SH-SY5Y (cell line): ENCODE data around the gene COL18A1.

Source experiments
- GATA2 ChIP-seq: IDR thresholded peaks from 2 replicates; pipeline ENCODE4 v1.6.1; 2011; ENCODE audit warnings: mild to moderate bottlenecking, low read depth, low read length
- GATA3 ChIP-seq: IDR thresholded peaks from 2 replicates; pipeline ENCODE4 v1.6.1; 2011; ENCODE audit warnings: low read depth, mild to moderate bottlenecking, low read length, moderate library complexity

The COL18A1 gene

DNA sequence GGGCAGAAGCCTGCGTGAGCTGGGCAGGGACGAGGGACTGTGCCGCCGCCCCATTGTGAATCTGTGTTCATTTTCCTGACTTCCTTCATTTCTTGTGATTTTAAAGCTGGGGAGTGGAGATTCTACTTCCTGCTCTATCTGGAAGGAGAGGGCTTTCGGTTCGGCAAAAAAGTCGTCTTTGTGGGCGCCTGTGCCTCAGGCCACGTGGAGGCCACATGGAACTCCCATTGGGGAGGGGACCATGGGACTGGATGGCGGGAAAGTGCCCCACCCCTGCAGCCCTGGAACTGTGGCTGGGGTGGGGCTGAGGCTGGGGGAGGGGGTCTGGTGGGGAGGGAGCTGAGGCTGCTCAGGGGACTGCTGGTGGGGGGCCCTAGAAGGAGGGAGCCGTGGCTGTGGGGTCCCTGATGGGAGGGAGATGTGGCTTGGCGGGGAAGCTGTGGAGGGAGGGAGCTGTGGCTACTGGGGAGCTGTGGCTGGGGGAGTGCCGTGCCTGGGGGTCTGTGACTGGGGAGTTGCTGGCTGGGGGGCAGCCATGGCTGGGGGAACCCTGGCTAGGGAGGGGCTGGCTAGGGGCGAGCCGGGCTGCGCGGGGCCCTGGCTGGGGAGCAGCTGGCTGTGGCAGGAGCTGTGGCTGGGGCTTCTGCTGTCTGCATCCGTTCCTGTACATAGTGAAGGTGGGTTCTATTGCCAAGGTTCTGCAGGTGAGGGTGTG is 31.5 kb downstream of the COL18A1 start:
- TF ChIP-seq GATA3 (no peak), GATA2 (no peak)

DNA sequence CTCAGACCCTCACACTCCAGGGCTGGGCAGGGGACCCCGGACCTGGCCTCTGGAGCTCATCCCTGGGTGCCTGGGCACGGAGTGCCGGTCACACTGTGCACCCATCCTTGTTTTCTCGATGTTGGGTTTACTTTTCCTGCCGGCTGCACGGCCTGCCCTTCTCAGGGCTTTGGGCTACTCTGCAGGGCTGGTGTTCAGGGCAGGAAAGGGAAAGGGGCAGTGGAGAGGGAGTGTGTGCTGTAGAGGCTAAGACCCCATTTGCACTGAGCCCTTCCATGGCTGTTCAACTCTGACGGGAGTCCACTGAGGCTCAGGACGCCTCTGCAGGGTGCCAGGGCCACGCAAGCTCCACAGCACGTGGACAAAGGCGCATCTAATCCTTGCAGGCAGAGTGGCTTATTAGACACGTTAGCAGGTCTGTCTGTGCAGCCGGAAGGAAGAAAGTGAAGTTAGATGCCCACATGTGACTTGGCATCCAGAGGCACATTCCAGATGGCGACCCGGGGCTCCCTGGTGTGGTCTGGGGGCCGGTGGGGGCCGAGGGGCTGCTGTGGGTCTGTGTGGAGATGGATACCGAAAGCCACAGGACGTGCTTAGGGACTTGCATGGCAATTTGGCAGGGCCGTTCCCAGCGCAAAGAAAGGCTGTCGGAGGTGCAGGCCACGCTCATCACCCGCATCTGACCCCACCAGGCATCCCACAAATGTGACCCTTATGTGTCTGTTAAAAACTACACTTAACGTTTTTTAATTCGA is 33.6 kb downstream of the COL18A1 start:
- TF ChIP-seq GATA2: no peak
- TF ChIP-seq GATA3: no peak

DNA sequence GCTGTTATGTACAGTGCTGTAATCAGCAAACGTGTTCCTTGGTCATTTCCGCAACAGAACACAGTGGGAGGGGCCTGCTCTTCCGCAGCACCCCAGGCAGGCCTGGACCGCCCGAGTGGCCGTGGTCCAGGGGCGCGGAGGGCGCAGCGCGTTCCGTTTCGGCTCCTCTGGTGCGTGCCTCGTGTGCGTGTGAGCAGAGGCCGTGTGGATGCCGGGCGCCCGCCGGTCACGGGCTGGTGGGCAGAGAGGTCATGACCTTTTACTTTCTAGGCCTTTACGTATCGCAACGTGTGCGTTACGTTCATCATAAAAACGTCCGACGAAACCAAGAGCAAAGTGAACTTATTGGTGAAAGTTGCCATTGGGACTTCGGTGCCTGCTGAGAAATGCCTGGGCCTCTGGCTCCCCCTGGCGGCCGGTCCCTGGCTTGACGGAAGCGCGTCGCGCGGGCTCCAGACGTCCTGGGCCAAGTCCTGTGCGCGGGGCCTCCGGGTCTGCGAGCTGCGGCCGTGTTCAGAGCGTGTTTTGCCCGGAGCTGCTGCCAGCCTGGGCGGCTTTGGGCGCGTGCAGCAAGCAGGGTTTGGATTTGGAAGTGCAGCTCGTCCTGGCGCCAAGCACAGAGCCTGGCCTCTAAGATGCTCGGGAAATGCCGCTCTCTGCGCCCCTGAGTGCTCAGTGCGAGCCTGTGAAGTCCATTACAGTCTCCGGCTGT is 34.4 kb downstream of the COL18A1 start:
- TF ChIP-seq GATA2 (no peak), GATA3 (no peak)

DNA sequence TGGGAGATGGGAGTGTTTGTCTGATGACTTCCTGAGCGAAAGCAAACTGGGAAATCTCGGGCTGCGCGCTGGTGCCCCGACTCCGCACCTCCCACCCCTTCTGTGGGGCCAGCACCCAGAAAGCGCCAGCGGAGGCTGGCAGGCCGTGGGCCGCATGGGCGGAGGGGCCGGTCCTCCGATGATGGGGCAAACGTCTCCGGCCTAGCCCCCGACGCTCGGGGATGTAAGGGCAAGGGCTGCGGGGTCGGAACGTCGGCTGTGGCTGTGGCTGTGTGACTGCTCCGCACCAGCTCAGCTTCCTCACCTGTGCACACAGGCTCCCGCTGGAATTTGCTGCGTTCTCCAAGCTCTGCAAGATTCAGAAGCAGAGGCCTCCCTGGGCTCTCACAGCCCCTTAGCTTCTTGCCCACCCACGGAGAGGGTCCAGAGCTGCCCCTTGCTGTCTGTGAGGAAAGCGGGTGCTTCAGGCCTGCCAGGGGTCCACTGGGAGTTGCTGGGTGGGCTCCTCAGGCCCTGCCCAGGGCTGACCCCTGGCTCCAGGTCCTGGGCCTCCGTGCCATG is 35.0 kb downstream of the COL18A1 start:
- no peak for TF ChIP-seq GATA3

DNA sequence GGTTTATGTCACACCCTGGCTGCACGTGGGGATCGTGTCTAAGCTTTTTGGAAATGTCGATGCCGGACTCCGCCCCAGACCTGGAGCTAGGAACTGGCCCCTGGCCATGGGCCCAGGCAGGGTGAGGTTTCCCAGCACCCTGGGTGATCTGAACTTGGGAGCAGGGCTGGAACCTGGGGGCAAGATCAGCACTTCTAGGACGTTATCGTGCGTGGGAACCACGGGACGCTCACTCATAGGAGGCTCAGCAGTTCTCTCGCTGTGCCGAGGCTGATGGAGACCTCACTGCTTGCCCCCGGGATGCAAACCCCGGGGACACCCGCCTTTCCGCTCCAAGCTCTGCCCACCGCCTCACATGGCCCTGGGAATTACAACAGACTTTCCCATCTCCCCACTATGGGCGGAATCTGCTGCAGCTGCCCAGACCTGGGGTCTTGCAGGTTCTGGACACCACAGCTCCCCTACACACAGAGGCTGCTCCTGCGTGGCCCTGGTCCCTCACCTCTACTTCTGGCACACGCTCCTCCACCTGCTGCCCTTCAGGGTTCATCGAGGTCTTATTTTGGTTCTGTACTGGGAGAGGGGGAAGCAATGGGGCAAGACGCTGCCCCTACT is 35.9 kb downstream of the COL18A1 start:
- no peak for TF ChIP-seq GATA2
- TF ChIP-seq GATA3: no peak

DNA sequence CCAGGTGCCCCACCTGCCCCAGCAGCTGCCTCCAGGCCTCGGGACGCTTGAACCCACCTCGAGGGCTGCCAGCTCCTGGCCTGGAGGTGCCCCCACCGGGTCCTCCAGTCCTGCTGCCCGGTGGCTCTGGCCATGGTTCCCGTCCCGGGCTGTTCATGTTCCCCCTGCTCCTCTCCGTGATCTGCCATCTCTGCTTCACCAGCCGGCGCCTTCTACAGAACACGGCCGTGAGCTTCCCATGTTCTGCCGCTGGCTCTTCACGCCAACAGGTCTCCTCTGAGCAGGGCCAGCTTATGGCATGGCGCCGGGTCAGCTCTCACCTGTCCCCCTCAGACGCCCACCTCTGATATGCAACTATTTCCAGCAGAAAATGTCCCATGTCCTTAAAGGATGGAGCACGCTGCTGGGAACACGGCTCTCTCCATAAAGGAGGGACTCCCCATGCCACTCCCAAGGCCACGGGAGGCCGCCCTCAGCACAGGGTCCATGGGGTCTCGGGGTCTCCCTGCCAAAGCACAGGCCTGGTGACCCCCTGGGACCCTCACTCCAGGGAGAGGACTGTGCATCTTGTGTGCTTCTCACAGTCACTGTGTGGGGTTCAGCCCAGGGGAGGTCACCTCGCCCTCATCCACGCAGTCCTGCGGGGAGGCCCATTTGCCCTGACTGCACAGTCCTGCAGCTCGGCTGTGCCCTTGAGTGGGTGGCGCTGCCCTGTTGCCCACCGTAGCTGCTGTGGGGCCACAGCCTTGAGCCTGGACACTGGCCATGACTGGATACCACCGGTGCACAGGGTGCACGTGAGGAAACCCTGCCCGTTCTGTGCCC is 36.7 kb downstream of the COL18A1 start:
- TF ChIP-seq GATA2 (no peak), GATA3 (no peak)

DNA sequence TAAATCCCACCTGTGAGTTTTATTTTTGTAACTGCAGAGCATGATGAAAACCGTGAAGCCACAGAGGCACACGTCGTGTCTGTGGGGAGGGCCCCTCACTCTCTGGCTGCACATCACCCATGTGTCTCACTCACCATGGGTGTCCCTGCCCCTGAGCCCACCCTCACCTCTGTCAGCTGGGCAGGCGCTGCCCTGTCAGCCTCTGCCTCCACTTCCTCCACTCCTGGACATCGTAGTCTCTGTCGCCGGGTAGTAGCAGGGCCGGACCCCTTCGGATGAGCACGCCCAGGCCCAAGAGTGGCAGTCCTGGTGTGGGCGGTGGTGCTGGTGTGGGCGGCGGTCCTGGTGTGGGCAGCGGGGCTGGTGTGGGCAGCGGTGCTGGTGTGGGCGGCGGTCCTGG is 37.3 kb downstream of the COL18A1 start:
- no peak for TF ChIP-seq GATA3
- TF ChIP-seq GATA2: no peak

DNA sequence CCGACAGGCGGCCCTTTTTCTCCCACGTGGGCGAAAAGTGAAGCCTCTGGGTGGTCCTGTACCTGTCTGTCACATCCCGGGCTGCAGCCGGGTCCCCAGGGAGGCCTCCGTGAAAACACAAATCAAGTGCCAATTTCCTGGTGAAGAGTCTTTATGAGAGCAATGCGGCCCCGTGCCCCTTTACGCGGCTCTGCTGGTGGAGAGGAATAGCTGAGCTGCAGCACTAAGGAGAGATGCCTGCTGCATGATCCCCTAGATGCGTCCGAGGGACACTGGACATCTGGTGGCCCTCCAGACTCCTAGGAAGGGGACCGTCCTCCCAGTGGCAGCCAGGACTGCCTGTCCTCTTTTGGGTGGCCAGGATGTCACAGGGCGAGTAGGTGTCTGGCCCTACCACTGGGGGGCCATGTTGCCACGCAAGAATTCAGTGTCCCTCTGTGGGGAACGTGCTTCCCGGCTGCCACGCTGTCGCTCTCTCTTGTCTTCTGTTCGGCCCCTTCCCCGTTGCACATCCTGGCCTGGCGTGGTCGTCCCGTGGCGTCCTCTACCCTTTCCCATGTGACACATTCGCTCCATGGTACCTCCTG is 38.7 kb downstream of the COL18A1 start:
- no peak for TF ChIP-seq GATA2
- no peak for TF ChIP-seq GATA3

DNA sequence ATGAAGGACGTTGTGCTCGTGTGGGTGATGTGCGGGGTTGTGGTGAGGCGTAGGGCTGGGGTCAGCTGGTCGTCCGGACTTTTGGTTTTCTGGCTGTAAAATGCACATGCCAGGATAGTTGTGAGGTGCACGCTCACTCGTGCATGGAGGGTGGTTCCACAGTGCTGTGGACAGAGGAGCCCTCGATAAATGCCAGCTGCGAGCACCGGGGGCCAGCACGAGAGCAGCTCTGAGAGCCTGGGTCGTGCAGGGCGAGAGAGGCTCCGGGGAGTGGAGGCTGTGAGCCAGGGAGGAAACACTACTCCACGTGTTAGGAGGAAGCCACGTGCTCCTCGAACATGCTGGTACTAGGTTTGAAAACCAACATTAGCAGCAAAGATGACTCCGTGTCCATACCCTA is 39.4 kb downstream of the COL18A1 start:
- TF ChIP-seq GATA2 (no peak), GATA3 (no peak)

DNA sequence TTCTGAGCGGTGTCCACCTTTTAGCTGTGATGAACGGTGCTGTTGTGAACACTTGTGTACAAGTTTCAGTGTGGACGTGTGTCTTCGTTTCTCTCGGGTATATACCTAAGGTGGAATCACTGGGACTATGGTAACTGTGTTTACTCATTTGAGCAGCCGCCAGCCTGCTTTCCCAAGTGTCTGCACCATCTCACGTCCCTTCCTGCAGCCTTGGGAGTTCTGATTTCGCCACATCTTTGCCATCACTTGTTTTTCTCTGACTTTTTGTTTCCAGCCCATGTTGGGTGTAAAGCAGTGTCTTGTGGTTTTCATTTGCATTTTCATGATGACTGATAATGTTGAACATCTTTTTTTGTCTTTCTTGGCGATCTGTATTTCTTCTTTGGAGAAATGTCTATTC is 40.4 kb downstream of the COL18A1 start:
- no peak for TF ChIP-seq GATA2
- no peak for TF ChIP-seq GATA3

DNA sequence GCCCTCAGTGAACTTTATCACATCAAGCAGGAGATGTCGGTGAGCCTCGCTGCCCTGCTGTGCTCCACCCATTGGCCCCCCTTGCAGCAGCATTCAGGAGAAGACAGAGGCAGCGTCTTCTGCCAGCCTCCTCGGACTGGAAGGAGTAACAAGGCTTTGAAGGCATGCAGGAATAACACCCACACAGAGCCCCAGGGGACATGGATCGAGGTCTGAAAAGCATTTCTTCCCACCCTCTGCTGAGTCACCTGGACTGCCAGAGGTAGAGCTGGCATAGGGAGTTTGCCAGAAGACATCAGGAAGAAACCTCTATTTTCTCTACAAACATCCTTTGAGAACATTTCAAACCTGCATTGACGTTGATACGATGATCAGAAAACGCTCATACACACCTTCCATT is 42.9 kb downstream of the COL18A1 start:
- TF ChIP-seq GATA2 (no peak), GATA3 (no peak)

DNA sequence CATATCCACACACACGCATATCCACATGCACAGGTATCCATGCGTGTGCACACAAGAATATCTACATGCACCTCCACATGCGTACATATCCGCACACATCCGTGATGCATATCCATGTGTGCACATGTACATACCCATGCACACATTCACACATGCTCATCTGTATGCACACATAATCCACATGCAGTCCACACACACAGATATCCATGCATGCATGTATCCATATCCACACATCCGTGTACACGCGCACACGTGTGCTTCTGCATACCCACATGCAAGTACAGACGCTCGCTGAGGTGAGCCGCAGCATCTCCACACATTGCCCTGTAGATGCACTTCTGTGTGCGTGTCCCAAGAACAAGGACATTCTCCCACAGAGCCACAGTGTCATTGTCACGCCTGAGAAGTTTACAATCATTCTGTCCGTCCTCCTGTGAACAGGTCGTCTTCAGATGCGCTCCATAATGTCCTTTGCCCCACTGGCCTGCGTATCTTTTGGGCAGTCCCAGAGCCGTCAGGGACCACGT is 43.4 kb downstream of the COL18A1 start:
- TF ChIP-seq GATA3: no peak
- no peak for TF ChIP-seq GATA2

DNA sequence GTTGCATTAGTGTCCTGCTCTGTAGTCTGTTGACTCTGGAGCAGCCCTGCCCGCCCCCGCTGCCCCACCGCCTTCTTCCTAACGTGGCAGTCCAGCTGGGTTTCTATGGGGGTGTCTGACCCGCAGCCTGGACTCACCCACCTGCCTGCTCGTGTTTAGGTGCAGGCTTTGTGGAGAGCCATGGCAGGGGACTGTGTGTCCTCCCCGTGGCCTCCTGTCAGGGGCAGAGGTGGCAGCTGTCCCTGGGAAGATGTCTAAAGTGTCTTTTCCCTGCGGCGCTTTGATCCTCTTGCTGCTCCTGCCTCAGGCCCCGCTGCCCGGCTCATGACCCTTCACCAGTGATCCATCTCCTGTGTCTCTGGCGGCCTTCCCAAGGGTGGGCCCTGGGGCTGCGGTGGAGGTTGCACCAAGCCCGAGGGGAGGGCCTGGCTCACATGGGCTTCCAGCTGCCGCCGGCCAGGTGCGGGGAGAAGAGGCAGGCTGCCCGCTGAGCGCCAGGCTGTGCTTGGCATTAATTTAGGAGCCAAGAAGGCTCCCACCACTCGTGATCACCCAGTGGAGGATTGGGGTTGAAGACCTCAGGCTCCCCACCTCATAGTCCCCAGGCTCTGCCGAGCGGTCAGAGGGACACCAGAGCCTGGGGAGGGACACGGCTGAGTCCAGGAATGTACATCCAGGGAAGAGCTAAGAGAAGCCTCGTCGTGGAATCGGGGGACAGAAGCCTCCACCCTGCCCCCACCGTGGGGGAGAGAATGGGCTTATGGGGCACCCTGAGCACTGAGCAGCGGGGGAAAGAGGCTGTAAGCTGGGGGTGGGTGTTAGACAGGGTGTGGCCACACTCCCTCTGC is 44.1 kb downstream of the COL18A1 start:
- TF ChIP-seq GATA2: no peak
